HG03280 (cell line): ENCODE data around the gene ZNF503.

ENCODE experiments used
- ATAC-seq: cut with Tn5 transposase; IDR thresholded peaks from one replicate; pipeline ENCODE4 v1.9.1; 2021; ENCODE audit warnings: mild to moderate bottlenecking, moderate library complexity; ENCODE audit not compliant: unreplicated experiment

The ZNF503 gene

GRCh38 chr10:75401569-75402485, at the start of gene ZNF503:
TSS of gene ZNF503 (minus strand) at chr10:75401764. CDS start at chr10:75401419, 345 bp downstream.
- peak; percentile 54 for ATAC-seq

GRCh38 chr10:75450644-75451640, 49.4 kb upstream of the ZNF503 start:
- no peak for ATAC-seq

- ATAC-seq, result no peak
Observed at GRCh38 chr10:75450075-75450445, 48.5 kb upstream of the ZNF503 start.

- ATAC-seq, result no peak
Observed at GRCh38 chr10:75449382-75450074, 48.0 kb upstream of the ZNF503 start.

GRCh38 chr10:75448166-75448565, 46.6 kb upstream of the ZNF503 start:
- no peak for ATAC-seq

- ATAC-seq, result no peak
Observed at GRCh38 chr10:75446508-75446907, 44.9 kb upstream of the ZNF503 start.

- no peak for ATAC-seq
Observed at GRCh38 chr10:75444781-75445386, 43.3 kb upstream of the ZNF503 start.

- ATAC-seq, result no peak
Observed at GRCh38 chr10:75443362-75443761, 41.8 kb upstream of the ZNF503 start.

- no peak for ATAC-seq
Observed at GRCh38 chr10:75441682-75442081, 40.1 kb upstream of the ZNF503 start.

GRCh38 chr10:75441196-75441595, 39.6 kb upstream of the ZNF503 start:
- ATAC-seq, result no peak

GRCh38 chr10:75440271-75440793, 38.8 kb upstream of the ZNF503 start:
- ATAC-seq, result no peak

- no peak for ATAC-seq
Observed at GRCh38 chr10:75439811-75440210, 38.2 kb upstream of the ZNF503 start.

- ATAC-seq, result no peak
Observed at GRCh38 chr10:75438275-75438674, 36.7 kb upstream of the ZNF503 start.

GRCh38 chr10:75437693-75438092, 36.1 kb upstream of the ZNF503 start:
- no peak for ATAC-seq

- ATAC-seq, result no peak
Observed at GRCh38 chr10:75436896-75437295, 35.3 kb upstream of the ZNF503 start.

- ATAC-seq, result no peak
Observed at GRCh38 chr10:75435291-75435690, 33.7 kb upstream of the ZNF503 start.

GRCh38 chr10:75434291-75434690, 32.7 kb upstream of the ZNF503 start:
- no peak for ATAC-seq

- ATAC-seq, result no peak
Observed at GRCh38 chr10:75433216-75433615, 31.7 kb upstream of the ZNF503 start.

GRCh38 chr10:75432763-75433162, 31.2 kb upstream of the ZNF503 start:
- ATAC-seq, result no peak

- ATAC-seq, result no peak
Observed at GRCh38 chr10:75432176-75432575, 30.6 kb upstream of the ZNF503 start.
